Fibroblast of pulmonary artery (primary cell): ENCODE data around the gene C10orf67.

Source experiments
- DNase-seq: peaks from one replicate; pipeline ENCODE4 v3.0.0-alpha.2; 2010; ENCODE audit warnings: low read depth
- H3K4me3 ChIP-seq: replicated peaks from 2 replicates; pipeline ENCODE4 v1.5.1; 2011; ENCODE audit warnings: low read depth, mild to moderate bottlenecking, control low read depth, low read length, moderate library complexity
- CTCF ChIP-seq: IDR thresholded peaks from 2 replicates; pipeline ENCODE4 v1.5.1; 2011; ENCODE audit warnings: mild to moderate bottlenecking, control low read depth, low read length, inconsistent platforms; ENCODE audit errors: missing control alignments

C10orf67 gene

GRCh38 chr10:23345861-23346260, 1.3 kb upstream of the C10orf67 start:
- peak; percentile 93 for DNase-seq
- TF ChIP-seq CTCF, result no peak
- no peak overlapping the region for H3K4me3 ChIP-seq

GRCh38 chr10:23343591-23344240, 881 bp downstream of the C10orf67 start:
- no peak for TF ChIP-seq CTCF
- DNase-seq, result peak; percentile 49
- H3K4me3 ChIP-seq, result peak overlapping the region; percentile 59

GRCh38 chr10:23342213-23342884, 2.2 kb downstream of the C10orf67 start:
- TF ChIP-seq CTCF, result no peak
- no peak for DNase-seq
- no peak overlapping the region for H3K4me3 ChIP-seq

GRCh38 chr10:23341004-23341403, 3.6 kb downstream of the C10orf67 start:
- no peak overlapping the region for H3K4me3 ChIP-seq
- TF ChIP-seq CTCF, result no peak
- no peak for DNase-seq

- no peak for TF ChIP-seq CTCF
Measured at GRCh38 chr10:23340354-23340753, 4.2 kb downstream of the C10orf67 start.

GRCh38 chr10:23338886-23339285, 5.7 kb downstream of the C10orf67 start:
- DNase-seq, result no peak
- no peak overlapping the region for H3K4me3 ChIP-seq
- TF ChIP-seq CTCF, result no peak

More at GRCh38 chr10:23340354-23340753, 4.2 kb downstream of the C10orf67 start:
- no peak overlapping the region for H3K4me3 ChIP-seq
- no peak for DNase-seq
